NCI-H1105 (cell line): ENCODE data around the gene APCDD1L.
"Not testable (repeated sequence)": the region's sequence is repeated elsewhere in the genome, so short reads cannot be mapped to it uniquely, and the experiment has no call there.

Experiments used
- DNase-seq: peaks from one replicate; lab custom pipeline; 2025; lab: John Stamatoyannopoulos, UW

The APCDD1L gene

GRCh38 chr20:58545565-58546415 lies 30.6 kb upstream of the APCDD1L start:
- DNase-seq = no peak

DNA sequence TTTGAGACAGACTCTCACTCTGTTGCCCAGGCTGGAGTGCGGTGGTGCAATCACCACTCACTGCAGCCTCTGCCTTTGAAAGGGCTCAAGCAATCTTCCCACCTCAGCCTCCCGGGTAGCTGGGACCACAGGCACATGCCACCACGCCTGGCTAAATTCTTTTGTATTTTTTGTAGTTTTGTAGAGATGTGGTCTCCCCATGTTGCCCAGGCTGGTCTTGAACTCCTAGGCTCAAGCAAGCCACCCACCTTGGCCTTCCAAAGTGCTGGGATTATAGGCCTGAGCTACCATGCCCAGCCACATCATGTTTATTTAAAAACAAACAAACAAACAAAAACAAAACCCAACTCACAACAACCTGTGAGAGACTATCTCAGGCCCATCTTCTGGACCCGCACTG lies 29.7 kb upstream of the APCDD1L start:
- no peak for DNase-seq

- no peak for DNase-seq
These were observed 29.1 kb upstream of the APCDD1L start for GRCh38 chr20:58544286-58544685.

GRCh38 chr20:58543274-58543673 lies 28.1 kb upstream of the APCDD1L start:
- no peak for DNase-seq

DNA sequence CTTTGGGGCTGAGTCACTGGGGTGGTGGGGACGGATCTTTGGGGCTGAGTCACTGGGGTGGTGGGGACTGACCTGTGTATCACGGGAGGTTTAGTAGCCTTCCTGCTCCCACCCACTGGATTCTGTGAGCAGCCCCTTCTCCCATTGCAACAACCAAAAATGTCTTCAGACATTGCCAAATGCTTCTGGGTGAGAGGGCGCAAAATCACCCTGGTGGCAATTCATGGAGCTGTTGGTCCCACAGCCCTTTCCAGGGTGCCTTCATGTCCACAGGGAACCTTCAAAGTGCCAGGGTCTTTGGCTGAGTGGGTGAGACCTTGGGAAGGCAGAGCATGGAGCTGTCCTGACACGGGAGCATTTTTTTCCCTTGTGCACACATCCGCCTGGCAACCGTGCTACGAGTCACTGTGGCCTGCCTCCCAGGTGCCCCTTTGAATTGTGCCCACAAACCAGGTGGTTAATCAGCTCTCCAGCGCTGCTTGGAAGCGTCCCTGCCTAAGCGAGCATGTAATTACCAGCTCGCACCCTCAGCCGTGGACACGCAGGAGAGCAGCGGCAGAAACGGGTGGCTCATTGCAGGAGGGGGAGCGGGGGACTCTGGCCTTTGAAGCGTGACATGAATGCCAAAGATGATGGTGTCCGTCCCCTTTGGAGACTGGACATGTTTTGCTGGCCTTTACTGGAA lies 27.4 kb upstream of the APCDD1L start:
- no peak for DNase-seq

DNA sequence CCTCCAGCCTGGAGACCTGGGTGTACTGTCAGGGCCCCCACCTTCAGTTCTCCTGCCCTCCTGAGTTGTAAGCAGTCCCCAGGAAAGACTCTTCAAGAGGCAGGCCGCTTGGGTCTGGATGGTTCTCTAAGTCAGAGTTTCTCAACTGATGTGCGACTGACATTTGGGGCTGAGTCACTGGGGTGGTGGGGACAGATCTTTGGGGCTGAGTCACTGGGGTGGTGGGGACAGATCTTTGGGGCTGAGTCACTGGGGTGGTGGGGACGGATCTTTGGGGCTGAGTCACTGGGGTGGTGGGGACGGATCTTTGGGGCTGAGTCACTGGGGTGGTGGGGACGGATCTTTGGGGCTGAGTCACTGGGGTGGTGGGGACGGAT lies 26.8 kb upstream of the APCDD1L start:
- DNase-seq = not testable (repeated sequence)

GRCh38 chr20:58538752-58539151 lies 23.6 kb upstream of the APCDD1L start:
- DNase-seq = no peak

DNA sequence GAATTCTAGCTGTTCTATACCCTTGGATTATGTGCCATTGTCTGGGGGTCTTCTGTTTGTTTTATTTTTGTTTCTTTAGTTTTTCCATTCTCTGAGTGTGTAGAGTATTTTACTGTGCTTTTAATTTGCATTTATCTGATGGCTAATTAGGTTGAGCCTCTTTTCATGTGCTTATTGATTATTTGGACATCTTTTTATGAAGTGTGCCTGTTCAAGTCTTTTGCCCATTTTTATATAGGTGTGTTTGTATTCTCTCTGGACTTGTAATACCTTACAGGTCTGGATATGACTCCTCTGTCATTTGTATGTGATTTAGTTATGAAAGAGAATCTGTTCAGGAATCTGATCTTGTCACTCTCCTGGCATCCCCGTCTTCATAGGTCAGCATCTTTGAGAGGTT lies 22.6 kb upstream of the APCDD1L start:
- DNase-seq = no peak

DNA sequence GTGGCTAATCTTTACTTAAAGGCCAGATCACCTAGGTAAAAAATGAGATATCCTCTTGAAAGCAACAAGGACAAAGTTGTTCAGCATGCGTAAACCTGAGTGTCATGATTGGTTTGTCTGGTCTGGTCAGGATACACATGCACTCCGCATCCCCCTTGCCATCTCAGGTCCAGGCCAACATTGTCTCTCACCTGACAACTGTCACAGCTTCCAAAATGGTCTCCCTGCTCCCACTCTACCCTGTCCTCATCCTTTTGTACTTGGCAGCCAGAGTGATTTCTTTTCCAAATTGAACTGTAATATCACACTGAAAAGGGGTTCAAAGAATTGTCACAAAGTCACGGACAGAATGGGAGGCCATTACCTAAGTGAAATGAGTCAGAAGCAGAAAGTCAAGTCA lies 21.1 kb upstream of the APCDD1L start:
- DNase-seq = no peak

- DNase-seq = no peak
These were observed 16.5 kb upstream of the APCDD1L start for GRCh38 chr20:58531657-58532056.

DNA sequence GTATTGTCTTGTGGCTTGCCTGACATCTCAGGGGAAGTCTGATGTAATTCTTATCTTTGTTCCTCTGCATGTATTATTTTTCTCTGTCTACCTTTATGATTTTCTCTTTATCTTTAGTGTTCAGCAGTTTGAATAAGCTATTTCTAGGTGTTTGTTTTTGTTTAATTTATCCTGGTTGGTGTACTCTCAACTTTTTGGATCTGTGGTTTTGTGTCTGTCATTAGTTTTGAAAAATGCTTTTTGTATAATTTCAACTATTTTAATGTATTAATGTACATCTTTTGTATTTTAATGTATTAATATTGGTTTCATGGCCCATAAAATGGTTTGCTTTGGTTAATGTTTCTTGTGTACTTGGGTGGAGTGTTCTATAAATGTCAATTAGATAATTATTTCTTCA lies 15.9 kb upstream of the APCDD1L start:
- DNase-seq = no peak

- no peak for DNase-seq
These were observed 13.2 kb upstream of the APCDD1L start for GRCh38 chr20:58528412-58528811.

GRCh38 chr20:58526411-58526810 lies 11.2 kb upstream of the APCDD1L start:
- no peak for DNase-seq

- no peak for DNase-seq
These were observed 9.6 kb upstream of the APCDD1L start for GRCh38 chr20:58524814-58525213.

- DNase-seq = no peak
These were observed 8.7 kb upstream of the APCDD1L start for GRCh38 chr20:58523971-58524315.

GRCh38 chr20:58523072-58523970 lies 8.1 kb upstream of the APCDD1L start:
- DNase-seq = no peak

- DNase-seq = no peak
These were observed 7.5 kb upstream of the APCDD1L start for GRCh38 chr20:58522666-58523065.

GRCh38 chr20:58521763-58522162 lies 6.6 kb upstream of the APCDD1L start:
- DNase-seq = no peak

GRCh38 chr20:58519940-58520712 lies 4.9 kb upstream of the APCDD1L start:
- no peak for DNase-seq

GRCh38 chr20:58518896-58519593 lies 3.8 kb upstream of the APCDD1L start:
- no peak for DNase-seq

DNA sequence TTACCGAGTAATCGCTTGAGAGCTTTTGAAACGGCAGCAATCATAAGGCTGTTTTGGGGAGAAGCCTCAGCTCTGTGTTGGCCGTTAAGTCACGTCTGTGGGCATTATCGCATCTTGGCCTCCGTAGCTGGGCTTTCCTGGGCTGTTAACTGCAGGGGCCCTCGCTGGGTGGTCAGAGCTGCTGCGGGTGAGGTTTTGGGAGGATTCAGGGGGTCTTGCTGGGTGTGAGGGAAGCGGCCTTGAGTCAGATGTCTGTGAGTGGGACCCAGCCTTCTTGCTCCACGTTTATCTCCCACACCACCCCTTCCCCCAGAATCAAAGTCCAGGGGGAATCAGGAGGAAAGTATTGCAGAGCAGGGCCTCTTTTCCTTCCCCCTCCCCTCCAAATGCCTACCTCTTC lies 3.2 kb upstream of the APCDD1L start:
- DNase-seq = no peak
